HG03565 (cell line): ENCODE measurements around the gene ATP6V0C.
A peak's percentile ranks its signal among the peaks of the same experiment; 100 is the strongest.
"Not testable (repeated sequence)": the region's sequence is repeated elsewhere in the genome, so short reads cannot be mapped to it uniquely, and the experiment has no call there.

Source experiments
- ATAC-seq: cut with Tn5 transposase; IDR thresholded peaks from one replicate; pipeline ENCODE4 v1.9.1; 2021; ENCODE audit warnings: mild to moderate bottlenecking, moderate library complexity; ENCODE audit not compliant: unreplicated experiment

ATP6V0C gene

DNA sequence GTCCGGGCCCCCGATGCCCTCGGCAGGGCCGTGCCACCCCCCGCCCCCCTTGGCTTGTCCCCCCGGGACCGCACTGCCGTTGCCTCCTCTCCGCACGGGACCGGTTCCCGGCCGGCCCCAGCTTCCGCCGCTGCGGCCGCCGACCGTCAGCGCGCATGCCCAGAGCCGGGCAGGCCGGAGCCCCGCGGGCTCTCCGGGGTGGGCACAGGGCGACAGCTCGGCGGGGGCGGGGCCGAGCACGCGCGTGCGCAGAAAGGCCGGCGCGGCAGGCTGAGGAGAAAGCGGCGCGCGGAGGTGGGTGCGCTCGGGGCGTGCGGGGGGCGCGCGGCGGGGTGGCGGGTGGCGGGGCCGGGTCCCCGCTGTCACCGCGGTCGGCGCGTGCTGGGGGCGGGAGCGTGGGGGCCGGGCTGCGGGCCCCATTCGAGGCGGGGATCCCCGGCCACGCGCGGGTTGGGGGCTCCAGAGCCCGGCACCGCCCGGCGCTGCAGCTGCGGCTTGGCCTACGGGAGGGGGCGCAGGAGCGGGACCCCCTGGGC, 38.8 kb upstream of the ATP6V0C start, which contains the start of gene TBC1D24:
Gene TBC1D24, plus strand, starts transcription at position 251 of the 536 bp plus-strand sequence. CDS start 21,022 bp downstream, outside the sequence.
- peak; percentile 39 for ATAC-seq

GRCh38 chr16:2475413-2476344, 38.1 kb upstream of the ATP6V0C start:
- ATAC-seq: no peak

DNA sequence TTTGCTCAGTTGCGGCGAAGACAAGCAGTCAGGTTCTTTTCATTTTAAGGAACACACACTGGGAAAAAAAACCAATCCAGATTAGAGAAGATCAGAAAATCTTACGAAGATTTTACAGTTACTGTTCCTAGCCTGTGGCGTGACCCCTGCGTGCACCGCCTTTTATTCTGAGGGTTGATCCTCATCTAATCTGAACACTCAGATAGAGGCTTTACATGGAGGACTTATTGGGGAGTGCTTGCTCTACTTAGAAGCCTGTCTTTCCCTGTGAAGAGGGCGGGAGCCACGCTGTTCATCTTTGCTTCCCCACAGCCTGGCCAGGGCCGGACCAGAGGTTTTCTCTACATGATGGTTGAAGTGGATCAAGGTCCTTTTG, 37.4 kb upstream of the ATP6V0C start:
- ATAC-seq: no peak

DNA sequence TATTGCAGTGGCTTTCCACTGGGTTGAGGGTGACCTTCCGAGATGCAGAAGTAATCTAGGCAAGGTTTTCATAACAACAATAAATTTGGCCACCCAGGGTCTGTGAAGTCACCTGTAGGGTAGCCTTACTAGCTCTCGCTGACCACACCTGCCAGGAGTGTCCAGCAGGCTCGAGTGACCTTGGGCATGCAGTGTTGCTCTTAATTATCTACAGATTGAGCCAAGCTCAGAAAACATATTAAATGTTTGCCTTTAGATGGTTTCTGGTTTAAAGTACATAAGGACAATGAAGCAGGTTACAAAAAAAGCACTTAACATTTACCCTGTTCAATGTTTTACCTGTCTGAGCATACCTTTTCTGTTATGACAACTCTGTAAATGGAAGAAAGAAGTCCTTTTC, 37.0 kb upstream of the ATP6V0C start:
- no peak for ATAC-seq

DNA sequence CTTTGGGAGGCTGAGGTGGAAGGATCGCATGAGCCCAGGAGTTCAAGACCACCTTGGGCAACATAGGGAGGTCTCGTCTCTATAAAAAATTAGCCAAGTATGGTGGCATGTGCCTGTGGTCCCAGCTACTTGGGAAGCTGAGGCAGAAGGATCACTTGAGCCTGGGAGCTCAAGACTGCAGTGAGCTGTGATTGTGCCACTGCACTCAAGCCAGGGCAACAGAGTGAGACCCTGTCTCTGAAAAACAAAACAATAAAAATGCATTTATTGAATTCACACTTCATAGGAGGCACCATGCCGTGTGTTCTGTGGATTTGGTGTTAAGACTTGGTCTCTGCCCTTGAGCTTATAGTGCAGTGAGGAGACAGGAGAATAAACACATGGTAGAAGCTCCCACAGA, 36.4 kb upstream of the ATP6V0C start:
- ATAC-seq: no peak

GRCh38 chr16:2478279-2478678, 35.5 kb upstream of the ATP6V0C start:
- no peak for ATAC-seq

DNA sequence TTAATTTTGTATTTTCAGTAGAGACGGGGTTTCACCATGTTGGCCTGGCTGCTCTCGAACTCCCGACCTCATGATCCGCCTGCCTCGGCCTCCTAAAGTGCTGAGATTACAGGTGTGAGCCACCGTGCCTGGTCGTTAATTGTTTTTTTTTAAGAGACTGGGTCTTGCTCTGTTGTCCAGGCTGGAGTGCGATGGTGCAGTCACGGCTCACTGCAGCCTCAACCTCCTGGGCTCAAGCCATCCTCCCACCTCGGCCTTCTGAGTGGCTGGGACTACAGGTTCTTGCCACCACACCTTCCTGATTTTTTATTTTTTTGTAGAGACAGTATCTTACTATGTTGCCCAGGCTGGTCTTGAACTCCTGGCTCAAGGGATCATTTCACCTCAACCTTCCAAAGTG, 33.8 kb upstream of the ATP6V0C start:
- ATAC-seq: not testable (repeated sequence)

DNA sequence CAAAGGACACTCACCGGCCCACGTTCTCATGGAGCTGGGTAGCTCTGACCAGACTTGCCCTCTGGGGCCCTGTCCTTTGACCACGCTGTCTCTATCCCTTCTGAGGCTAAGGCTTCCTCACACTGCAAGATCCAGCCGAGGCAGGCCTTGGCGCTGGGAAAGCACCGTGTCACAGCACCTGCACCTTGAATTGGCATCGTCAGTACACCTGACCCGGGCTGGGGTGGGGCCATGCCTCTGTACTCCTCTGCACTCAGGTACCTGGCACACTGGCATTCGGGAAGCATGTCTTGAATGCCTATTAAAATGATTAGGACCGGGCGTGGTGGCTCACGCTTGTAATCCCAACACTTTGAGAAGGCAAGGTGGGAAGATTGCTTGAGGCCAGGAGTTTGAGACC, 32.8 kb upstream of the ATP6V0C start:
- ATAC-seq: no peak

DNA sequence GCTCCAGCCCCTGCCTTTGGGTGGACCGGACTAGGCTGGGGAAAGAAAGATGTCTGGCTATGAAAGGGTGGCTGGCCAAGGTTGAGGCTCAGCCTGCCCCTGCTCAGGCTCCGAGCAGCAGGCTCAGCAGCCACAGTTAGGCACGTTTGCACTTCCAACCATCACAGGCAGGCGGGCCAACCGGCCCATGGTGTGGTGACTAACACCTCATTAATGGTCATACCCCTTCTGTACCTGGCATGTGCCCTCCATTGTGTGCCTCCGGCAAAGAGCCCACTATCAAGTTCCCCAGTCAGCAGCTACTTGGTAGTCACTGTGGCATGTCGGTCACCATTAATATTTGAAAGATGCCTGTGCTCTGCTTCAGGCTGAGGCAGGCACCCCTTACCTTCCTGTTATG, 32.1 kb upstream of the ATP6V0C start:
- ATAC-seq: no peak

- ATAC-seq: no peak
Measured at GRCh38 chr16:2482249-2482648, 31.5 kb upstream of the ATP6V0C start.

GRCh38 chr16:2482708-2483534, 30.8 kb upstream of the ATP6V0C start:
- no peak for ATAC-seq

- no peak for ATAC-seq
Measured at GRCh38 chr16:2483939-2484897, 29.5 kb upstream of the ATP6V0C start.

GRCh38 chr16:2484898-2485508, 28.7 kb upstream of the ATP6V0C start:
- no peak for ATAC-seq

GRCh38 chr16:2485811-2486507, 27.8 kb upstream of the ATP6V0C start:
- ATAC-seq: no peak

- no peak for ATAC-seq
Measured at GRCh38 chr16:2486645-2487516, 26.9 kb upstream of the ATP6V0C start.

- ATAC-seq: no peak
Measured at GRCh38 chr16:2487517-2487842, 26.3 kb upstream of the ATP6V0C start.

DNA sequence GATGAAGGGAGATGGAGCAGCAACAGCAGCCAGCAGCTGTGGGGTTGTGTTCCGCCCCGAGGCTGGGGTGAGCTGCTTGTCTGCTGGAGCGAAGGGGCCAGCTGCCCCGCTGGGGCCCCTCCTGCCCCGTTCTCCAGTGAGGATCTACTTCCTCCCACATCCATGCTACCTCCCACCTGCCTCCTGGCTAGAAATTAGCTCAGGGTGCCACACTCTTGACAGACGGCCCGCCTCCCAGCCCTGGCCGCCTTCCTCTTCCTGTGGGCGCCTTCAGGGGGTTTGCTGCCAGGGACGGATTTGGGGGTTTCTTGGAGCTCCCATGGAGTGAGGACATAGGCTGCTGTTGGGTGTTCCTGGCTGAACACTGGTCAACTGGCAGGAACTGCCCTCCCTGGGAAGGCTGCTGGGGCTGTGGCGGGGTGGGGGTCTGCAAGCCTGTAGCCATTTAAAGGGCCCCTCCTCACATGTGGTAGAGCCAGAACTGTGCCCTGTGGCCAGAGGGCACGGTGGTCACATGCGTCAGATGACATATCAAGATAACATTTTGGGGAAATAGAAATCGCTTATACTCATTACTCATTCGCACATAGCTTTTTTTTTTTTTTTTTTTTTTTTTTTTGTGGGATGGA, 25.7 kb upstream of the ATP6V0C start:
- no peak for ATAC-seq

DNA sequence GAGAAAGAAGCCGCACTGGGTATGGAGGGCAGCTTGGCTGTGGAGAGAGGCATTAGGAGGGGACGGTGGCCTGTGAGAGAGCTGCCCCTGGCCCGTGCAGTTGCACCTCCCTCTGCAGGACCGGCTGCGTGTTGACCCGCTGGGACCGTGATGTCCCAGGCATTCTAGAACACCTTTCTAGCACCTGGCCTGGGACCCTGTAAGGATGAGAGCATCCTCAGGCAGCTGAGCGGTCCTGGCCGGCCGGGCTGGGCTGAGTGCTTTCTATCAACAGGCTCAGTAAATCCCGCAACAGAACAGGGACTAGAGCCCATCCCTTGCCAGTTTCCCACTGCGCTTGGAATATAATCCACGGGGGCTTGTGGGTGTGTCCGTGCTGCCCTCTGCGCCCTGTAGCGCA, 24.2 kb upstream of the ATP6V0C start:
- no peak for ATAC-seq
